ENCODE measurements around the gene MSI2.
"Not testable (repeated sequence)": the region's sequence is repeated elsewhere in the genome, so short reads cannot be mapped to it uniquely, and the experiment has no call there.

MSI2 gene

DNA sequence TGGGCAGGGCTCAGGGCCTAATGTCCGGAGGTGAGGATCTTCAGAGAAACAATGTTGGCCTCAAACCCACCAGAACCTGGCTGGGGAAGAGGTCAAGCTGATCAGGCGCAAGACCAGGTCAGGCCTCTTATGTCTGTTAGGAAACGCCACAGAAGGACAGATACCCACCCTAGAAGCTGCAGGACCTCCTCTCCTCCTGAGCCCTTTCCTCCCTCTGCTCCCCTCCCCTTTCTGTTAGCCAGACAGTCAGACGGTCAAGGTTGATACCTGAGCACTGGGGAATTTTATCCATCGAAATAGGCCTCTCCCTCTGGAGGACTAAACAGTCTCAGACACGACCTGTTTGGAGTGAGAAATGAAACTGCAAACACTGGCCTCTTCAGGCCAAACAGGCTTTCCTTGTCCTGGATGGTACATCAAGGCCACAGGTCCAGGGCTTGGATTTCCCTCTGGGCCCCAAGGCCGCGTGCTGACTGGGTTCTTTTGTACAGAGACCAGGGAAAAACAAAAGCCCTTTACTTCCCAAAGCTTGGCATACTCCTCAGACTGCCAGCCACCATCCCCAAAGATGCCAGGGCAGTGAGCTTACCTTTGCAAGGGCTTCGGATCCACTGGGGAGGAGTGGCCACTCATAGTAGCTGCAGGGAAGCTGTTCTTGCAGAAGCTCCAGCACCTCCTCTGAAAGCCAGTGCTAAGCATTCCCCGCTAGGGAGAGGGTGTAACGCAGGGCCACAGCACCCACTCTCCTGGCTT, 353.0 kb downstream of the MSI2 start:
- DNase-seq = no peak

DNA sequence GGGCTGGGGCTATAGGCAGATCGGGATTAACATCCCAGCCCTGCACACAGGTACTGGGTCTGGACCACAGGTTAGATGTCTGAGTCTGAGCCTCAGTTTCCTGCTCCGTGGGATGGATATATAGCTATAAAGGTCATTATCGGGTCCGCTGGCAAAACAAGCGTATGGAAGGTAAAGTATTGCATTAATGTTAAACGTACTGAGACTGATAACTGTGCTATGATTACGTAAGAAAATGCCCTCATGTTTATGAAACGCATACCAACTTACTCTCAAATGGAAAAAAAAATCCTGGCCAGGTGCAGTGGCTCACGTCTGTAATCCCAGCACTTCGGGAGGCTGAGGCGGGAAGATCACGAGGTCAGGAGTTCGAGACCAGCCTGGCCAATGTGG, 353.6 kb downstream of the MSI2 start:
- DNase-seq = no peak

DNA sequence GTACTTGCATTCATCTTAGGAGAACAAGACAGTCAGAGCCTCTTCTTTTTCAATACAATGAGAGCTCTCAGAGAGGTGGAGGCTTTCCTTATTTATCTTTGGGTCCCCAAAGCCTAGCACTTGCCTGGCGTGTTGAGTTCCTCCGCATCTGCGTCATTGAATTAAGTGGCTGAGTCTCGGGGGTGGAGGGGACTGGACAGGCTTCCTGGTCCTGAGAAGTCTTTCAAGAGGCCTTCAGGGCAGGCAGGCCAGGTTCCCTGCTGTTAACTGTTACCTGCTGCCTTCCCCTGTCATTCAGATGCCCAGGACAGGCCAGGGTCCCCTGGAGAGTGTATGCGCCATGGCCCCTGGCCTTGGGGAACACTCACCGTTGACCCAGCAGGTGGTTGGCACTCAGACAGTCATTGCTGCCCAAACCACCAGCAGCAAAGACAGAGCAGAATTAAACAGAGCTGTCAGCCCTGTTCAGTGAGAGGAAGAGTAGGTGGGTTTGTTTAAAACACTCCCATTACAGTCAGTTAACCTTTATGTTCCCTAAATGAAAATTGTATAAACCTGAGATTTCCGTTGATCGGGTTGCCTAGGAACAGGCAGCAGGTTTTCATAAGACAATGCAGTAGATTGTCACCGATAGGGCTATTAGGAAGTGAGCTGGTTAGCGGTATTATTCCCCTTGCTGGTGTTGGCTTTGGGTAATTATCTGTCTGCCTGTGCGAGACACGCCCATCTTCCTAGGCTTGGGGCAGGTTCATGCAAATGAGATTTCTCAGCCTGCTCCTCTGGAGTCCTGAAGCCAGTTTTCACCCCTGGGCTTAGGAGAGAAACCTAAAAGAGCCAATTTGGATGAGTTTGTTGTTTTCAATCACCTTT, 356.1 kb downstream of the MSI2 start:
- no peak for DNase-seq

DNA sequence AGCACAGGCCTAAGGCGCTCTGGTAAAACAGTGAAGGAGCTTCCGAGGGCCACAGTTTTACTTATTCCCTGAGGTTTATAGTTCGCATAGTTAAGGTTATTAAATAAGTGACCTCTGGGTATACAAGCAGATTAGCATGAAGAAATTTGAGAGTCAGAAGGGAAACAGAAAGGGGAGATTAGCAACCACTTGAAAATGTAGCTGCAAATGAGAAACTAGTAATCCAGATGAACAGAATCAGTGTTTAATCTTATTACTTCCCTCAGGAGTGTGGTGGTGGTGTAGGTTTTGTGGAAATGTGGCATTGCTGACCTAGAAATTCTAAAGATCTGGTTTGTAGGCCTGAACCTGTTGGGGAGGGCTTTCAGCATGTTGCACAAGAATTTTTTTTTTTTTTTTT, 358.4 kb downstream of the MSI2 start:
- no peak for DNase-seq

DNA sequence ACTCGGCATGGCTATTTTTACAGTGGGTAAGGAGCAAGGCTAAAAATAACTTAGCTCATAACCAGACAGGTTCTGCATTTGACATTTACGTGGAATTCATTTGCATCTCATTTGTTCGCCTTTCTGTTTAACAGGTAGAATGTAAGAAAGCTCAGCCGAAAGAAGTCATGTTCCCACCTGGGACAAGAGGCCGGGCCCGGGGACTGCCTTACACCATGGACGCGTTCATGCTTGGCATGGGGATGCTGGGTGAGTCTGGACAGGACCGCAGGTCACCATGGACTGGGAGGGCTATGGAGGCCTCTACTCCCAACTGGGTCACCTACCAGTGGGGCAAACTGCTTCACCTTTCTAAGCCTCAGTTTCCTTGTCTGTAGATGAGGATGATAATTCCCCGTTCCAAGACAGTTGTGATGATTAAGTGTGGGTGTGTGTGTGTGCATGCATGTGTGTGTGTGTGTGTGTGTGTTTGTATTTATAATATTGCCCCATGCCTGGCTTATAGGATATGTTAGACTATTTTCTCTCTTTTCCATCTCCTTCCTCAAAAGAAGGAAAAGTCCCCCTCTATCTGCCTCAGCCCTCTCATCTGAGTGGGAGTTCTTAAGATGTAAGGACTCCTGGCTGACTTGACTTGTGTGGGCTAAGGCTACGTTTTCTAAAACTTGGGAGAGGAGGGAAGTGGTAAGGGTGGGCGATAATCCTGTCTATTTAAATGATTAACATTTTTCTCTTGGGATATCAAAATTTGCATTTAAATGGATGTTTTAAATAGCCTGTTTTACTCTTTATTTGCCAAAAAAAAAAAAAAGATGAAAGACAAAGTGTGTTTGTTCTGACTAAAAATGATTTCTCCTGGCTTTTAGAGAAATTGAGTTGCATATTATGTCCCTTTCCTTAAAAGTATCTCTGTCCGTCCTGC, 359.8 kb downstream of the MSI2 start:
- no peak for DNase-seq

DNA sequence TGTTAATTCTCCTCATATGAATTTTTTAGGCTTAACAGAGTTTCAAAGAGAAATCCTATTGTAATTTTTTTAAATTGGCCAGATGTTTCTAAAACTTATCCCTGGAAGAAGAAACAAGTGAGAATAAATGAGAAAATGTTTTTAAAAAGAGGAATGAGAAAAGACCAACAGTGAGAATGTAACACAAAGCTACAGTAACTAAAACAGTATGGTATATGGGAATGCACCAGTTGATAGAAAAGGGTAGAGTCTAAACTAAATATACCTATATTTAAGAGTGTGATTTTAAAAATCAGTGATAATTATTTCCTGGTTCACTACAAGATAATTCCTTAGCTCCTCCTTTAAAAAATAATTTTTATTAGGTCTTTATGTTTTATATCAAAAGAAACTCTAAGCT, 360.9 kb downstream of the MSI2 start:
- no peak for DNase-seq

DNA sequence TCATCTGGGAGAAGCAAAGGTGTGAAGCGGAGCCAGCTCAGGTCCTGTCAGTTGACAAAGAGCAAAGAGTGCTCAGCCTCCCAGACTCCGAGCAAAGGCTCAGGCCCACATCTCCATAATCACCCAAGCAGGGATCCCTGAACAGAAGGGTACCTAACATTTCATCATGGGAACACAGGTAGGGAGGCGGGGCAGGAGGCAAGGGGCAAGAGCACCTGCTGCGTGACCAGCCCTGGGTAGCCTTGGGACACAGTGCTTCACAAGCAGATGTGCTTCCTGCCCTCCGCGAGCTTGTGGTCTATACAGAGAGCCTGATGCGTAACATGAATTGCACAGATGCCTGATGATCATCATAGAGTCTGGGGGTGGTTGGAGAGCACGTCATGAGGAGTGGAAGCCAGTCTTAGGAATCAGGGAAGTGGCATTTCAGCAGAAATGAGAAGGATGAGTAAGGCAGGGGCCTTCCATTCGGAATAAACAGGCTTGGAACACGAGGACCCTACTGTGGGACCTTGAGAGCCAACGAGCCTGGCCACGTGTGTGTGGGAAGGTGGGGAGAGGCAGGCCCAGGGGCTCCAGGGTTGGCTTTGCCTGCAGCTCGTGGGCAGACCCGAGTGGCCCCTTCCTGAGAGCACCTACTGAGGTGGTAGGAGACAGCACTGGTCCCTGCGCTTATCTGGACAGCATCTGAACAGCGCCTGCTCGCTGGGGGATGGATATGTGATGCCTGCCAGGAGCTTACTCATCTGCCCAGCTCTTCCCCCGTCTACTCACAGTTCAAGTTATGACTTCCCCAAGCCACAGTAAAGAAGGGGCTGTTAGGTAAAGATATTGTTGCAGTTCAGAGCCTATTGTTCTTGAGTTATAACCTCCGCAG, 363.0 kb downstream of the MSI2 start:
- no peak for DNase-seq

DNA sequence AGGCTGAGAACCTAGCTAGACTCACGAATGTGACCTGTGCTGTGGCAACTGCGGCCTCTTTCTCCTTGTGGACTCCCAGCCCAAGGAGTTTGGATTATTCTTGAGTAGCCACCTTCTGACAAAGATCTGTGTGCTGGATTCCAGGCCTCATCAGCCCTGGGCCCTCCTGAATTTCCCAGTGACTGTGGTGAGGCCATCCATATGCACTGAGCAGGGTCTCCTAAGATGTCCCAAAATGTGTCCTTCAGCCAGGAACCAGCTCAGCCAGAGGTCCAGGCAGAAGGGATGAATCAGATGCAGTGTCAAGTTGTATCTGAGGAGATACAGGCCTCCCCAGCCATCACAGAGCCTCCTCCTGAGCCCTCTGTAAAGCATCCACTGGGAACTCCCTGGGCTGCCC, 364.3 kb downstream of the MSI2 start:
- DNase-seq = no peak

DNA sequence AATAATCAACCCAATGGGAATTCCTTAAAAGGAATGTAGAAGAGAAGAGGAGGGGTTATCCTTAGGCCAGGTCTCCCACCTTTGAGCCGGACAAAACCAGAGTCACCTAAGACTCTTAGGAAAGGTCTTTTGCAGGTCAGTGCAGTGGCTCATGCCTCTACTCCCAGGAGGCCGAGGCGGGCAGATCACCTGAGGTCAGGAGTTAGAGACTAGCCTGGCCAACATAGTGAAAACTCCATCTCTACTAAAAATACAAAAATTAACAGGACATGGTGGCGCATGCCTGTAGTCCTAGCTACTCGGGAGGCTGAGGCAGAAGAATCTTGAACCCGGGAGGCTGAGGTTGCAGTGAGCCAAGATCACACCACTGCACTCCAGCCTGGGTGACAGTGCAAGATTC, 365.5 kb downstream of the MSI2 start:
- DNase-seq = not testable (repeated sequence)

DNA sequence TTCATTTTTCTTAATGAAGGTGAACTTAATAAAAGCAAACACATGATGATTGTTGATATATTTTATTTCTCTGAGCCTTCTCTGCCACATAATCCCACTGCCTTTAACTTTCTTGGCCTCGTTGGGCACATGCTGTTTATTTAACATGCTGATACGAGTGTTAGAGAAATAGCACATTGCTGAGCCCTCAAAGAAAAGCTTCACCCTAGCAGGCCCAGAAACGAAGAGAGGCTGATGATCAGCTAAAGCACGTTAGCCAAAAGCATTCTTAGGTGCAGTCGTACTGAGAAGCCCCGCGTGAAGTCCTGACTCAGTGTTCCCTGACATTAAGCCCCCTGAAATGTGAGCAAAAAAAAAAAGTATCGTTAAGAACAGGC, 366.0 kb downstream of the MSI2 start:
- no peak for DNase-seq

DNA sequence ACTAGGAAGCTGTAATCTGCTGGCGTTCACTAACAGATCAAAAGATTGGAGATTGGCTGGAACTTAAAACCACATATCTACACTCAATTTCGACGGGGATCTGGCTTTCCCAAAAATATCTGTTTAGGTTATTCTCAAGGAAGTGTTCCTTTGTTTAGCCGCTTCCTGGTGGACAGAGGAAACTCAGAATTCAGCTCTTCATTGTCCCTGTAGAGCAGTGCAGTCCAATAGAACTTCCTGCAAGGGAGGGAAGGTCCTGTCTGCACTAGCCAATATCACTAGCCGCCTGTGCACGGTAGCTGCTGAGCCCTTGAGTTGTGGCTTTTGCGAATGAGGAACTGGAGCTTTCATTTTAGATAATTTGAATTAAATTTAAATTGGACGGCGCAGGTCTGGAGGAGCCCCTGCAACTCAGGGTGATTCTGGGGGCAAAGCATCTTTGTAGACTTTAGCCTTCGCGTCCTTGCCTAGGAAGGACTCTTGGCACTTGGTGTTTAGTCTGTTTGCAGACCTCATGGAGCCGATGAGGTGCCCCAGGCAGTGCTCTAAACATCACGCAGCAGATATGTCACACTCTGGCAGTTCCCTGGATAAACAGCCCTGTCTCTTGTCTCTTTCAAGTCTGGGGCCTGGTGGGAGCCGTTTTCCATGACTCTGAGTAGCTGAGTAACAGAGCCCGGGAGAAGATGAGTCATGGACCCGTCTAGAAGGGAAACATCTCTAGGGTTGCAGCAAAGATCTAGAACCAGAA, 366.5 kb downstream of the MSI2 start:
- DNase-seq = no peak

DNA sequence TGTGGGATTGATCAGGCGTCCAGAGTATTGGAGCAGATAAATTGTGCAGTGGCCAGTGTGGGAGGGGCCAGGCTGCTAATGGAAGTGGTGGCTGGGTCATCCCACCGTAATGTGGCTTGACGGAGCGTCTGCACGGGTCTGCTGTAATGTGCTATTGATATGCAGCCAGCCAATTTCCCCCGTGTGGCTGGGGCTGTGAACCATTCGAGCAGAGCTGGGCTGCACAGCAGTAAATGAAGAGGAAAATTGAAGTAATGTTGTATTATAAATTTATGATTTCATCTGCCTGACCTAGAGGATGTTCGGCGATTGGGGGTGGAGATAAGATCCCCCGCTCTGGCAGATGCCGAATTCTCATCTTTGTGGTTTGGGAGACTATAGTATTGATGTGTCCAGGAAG, 367.3 kb downstream of the MSI2 start:
- no peak for DNase-seq

DNA sequence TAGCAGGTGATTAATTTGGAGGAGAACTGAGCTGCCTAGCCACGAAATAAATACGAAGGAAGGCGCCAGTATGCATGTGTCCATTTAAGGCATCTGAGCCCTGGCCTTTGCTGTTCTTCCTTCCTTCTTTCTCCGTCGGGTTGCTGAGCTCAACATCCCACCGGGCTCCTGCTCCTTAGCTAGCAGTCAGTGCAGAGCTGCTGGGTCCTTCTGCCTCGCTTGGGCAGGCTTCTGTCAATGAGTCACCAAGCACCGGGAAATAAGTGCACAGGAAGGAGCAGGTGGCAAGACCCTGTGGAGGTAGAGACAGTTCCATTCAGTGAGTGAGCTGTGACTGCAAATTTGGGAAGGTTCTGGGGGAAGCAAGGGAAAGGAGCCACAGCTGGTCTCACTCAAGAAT, 368.1 kb downstream of the MSI2 start:
- no peak for DNase-seq

DNA sequence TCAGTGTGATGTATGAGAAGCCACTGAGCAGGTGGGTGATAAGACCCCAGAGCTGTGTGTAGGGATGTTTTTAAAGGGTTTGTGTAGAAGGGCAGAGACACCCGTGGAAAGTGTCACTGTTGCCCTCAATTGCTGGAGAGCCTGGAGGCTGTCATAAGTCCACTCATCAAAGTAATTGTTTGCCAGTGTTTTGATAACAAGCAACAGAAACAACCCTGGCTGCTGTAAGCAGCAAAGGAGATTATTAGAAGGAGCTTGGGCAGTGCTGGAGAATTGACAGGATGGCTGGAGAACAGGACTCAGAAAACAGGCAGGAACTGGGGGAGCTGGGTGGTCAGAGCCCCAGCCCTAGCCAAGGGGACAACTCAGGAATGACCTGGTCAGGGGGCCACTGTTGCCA, 369.2 kb downstream of the MSI2 start:
- DNase-seq = no peak

DNA sequence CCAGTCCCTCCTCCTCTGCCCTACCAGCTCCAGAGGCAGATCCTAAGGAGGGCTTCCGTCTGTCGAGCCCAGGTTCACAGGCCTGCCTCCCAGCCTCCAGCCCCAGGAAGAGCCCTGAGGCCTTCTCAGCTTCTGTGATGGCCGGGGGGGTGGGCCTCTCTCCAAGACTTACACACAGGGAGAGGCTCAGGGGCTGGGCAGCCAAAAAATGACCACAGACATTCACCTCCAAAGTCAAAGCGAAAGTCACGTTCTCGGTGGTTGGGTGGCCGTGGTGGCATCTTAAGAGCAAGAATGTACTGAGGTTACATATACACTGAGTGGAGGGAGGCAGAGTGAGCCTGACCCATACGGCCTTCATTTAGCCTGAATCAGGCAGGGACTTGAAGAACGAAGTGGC, 369.6 kb downstream of the MSI2 start:
- DNase-seq = no peak

DNA sequence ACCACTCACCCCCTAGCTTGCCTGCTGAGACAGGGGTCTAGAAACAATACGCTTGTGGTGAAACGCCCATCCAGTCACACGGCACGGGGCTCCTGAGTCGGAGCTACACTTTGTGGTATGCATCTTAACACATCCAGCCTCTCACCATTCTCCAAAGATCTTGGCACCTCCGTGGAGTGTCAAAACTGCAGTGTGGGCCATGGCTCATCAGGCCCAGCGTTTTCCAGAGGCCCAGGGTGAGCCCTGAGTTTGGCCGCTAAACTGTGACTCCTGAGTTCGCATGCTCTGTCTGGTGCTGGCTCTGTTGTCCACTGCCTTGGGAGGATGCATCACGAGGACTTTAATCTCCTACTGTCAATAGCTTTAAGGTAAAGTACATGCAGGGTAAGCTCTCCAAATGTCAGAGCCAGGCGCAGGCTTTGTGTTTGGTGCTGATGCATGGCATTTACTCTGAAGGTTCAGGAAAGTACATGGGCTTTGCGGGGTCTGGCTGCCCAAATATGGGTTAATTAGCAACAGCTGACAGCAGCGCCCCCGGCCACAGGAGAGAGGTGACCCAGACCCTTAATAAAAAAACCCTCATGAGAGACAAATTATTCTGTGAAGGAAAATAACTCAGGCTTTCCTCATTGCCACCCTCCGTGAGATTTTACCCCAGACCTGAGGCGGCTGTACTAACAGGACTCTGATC, 370.3 kb downstream of the MSI2 start:
- DNase-seq = no peak

DNA sequence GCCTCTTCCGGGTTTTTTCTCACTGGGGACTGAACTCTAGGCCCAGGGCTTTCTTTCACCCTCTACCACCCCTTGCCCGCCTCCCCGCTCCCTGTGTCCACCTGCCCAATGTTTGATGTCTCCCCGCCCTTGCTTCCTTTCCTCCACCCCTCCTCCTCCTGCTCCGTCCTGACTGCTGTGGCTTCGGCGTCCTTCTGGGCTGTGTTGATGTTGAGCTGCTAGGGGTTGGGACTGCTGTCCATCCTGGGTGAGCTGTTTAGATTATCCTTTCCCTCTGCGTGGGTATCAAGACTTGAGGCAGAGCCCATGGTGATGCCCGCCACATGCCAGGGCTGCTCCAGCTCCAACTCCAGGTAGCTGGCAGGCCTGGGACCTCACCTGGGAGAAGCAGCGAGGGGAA, 371.3 kb downstream of the MSI2 start:
- no peak for DNase-seq

DNA sequence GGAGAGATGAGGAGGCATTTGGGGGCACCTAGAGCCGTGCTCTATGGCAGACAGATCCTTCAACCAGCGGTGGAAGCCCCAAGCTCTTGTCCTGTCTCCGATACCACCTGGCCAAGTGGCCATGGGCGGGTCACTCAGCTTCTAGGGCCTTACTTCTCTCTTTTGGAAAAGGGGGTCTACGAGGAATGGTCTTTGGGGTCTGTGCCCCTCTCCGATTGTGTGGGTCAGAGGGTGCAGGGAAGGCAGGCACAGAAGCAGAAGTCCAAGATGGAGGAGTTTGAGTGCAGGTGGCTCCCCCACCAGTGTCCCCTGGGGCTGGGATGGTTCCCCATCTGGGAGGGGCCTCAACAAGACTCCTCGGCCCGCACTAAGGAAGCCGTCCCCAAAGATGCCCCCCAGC, 372.1 kb downstream of the MSI2 start:
- DNase-seq = no peak

DNA sequence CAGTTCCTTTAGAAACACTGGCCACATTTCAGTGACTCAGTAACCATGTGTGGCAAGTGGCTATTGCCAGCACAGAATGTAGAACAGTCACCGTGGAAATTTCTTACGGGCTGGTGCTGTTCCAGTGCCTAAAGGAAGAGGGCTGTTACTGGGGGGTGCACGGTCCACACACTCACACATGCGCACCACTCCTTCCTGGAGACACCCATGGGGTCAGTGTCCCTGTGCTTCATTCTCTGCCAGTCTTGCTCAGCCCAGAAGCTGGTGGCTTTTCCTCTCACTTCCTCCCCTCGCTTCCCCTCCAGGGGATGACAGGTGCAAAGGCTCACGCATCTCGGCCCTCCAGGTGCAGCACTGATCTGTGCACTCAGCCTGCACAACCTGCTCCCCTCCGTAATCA, 373.1 kb downstream of the MSI2 start:
- DNase-seq = no peak

DNA sequence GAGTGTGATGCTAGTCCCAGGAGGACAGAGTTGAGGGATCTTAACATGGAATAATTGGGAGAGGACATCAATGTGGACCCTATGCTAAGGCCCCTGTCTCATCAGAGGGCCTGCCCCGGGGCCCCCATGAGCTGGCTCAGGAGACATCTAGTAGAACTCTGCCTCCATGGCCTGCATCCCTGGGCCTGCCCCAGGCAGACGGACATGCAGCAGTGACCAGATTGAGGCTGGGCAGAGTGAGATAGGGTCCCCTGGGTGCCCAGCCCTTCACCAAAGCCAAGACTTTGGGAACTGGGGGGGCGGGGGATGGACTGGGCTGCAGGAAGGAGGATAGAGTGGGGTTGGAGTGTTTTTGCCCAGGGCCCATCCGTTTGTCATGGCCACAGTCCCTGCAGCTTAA, 373.6 kb downstream of the MSI2 start:
- no peak for DNase-seq

DNA sequence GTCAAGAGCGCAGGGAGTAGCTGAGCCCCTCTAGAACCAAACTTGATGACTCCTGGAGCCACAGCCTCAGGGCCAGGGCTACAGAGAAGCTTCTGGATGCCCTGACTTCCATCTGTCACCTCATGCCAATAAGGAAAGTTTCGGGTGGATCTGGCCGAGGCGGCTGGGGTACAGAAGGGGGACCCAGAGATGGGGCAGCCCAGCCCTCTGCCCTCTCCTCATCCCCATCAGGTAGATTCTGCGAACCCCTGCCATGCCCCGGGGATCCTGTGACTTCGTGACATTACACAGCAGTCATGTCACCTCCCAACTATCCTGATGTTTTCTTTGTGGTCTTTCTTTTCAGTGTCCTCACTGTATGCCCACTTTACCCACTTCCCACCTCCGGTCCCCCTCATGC, 374.4 kb downstream of the MSI2 start:
- no peak for DNase-seq

Data from DMS79 treated with DMSO at 0.1 percent for 48 hours (cell line).